T-helper 1 cell treated with Interleukin-12 subunit alpha and Interleukin-12 subunit beta and Interleukin-4 antibody, amounts not matched to agents 30 μg/mL and 1 μg/mL, for 36 hours (primary cell): ENCODE data around the gene NCOR1.
A peak's percentile ranks its signal among the peaks of the same experiment; 100 is the strongest.
"Not testable (repeated sequence)": the region's sequence is repeated elsewhere in the genome, so short reads cannot be mapped to it uniquely, and the experiment has no call there.

ENCODE experiments used
- H3K27ac Mint-ChIP-seq: one replicate; pipeline ENCODE4 v1.8.0; 2021; ENCODE audit warnings: mild to moderate bottlenecking, mixed read lengths
- H3K27me3 Mint-ChIP-seq: one replicate; pipeline ENCODE4 v1.8.0; 2021; ENCODE audit warnings: low read depth, mixed read lengths
- H3K36me3 Mint-ChIP-seq: one replicate; pipeline ENCODE4 v1.8.0; 2021; ENCODE audit warnings: low read depth, mixed read lengths
- H3K4me1 Mint-ChIP-seq: one replicate; pipeline ENCODE4 v1.8.0; 2021; ENCODE audit warnings: low read depth, mixed read lengths
- H3K4me3 Mint-ChIP-seq: one replicate; pipeline ENCODE4 v1.8.0; 2021; ENCODE audit warnings: mild to moderate bottlenecking, moderate library complexity, mixed read lengths
- H3K9me3 Mint-ChIP-seq: one replicate; pipeline ENCODE4 v1.8.0; 2021; ENCODE audit warnings: mixed read lengths

Gene NCOR1

GRCh38 chr17:16239931-16240330, 24.6 kb upstream of the NCOR1 start:
- peaks cover 6% of the 10 kb centered on the region for H3K4me1 Mint-ChIP-seq
- H3K27ac Mint-ChIP-seq = no peak overlapping the region
- no peaks in the 10 kb centered on the region for H3K27me3 Mint-ChIP-seq
- peaks cover 3% of the 10 kb centered on the region for H3K36me3 Mint-ChIP-seq
- H3K4me3 Mint-ChIP-seq = no peak overlapping the region
- H3K9me3 Mint-ChIP-seq = no peaks in the 10 kb centered on the region

- peaks cover 7% of the 10 kb centered on the region for H3K36me3 Mint-ChIP-seq
- H3K9me3 Mint-ChIP-seq = no peaks in the 10 kb centered on the region
- no peak overlapping the region for H3K27ac Mint-ChIP-seq
- peaks cover 16% of the 10 kb centered on the region for H3K4me1 Mint-ChIP-seq
- H3K4me3 Mint-ChIP-seq = no peak overlapping the region
- H3K27me3 Mint-ChIP-seq = no peaks in the 10 kb centered on the region
Measured at GRCh38 chr17:16232391-16232790, 17.1 kb upstream of the NCOR1 start.

DNA sequence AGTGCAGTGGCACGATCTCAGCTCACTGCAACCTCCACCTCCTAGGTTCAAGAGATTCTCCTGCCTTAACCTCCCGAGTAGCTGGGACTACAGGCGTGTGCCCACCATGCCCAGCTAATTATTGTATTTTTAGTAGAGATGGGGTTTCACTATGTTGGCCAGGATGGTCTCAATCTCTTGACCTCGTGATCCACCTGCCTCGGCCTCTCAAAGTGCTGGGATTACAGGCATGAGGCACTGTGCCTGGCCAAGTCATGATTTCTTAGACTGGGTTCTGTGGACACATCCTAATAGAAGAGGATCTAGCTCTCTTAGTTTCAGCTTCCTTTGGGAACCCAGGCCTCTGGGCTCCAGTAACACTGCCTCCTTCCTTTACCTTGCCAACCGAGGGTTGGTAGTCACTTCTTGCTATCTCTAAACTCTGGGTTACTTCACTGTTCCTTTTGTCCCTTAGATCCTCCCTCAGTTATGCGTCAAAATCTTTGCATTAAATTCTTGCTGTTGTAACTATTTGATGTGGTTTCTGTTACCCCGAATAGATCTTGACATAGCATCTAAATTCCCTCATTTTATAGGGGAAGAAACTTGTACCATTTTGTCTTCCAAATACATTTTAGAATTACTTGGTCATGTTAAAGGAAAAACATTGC, 14.7 kb upstream of the NCOR1 start:
- H3K36me3 Mint-ChIP-seq = not testable (repeated sequence)

GRCh38 chr17:16222406-16222805, 7.1 kb upstream of the NCOR1 start:
- no peak overlapping the region for H3K4me3 Mint-ChIP-seq

More for the DNA sequence above, 14.7 kb upstream of the NCOR1 start:
- not testable (repeated sequence) for H3K27me3 Mint-ChIP-seq, H3K9me3 Mint-ChIP-seq
- Mint-ChIP-seq H3K4me1 (peaks cover 16% of the 10 kb centered on the region), H3K27ac (peak overlapping the region; percentile 63), H3K4me3 (peak overlapping the region; percentile 43)

DNA sequence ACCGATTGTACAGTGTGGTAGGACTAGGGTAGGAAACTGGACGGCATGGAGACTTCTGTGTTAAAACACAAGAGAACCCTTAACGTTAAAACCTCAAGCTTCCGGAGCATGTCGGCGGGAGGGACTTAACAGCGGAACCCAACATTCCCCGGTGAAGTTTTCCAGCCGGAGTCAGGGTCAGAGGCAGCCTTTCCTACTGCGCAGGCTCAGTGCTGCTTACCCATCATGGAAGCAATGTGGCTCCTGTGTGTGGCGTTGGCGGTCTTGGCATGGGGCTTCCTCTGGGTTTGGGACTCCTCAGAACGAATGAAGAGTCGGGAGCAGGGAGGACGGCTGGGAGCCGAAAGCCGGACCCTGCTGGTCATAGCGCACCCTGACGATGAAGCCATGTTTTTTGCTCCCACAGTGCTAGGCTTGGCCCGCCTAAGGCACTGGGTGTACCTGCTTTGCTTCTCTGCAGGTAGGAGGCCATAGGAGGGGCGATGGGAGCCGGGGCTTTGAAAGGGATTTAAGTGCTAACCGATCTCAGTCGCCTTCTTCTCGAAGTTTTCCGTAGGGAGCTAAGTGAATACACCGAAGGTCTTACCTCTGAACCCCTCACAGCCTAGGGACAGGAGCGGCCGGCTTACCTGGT, 1.8 kb upstream of the NCOR1 start, which contains the start of gene PIGL:
PIGL (plus strand) TSS at position 209 of the 634 bp plus-strand sequence; CDS start at position 226, 17 bp downstream.
- no peaks in the 10 kb centered on the region for H3K9me3 Mint-ChIP-seq
- peaks cover 2% of the 10 kb centered on the region for H3K36me3 Mint-ChIP-seq
- peaks cover 32% of the 10 kb centered on the region for H3K4me1 Mint-ChIP-seq
- H3K4me3 Mint-ChIP-seq = peak within 1 kb of the TSS; percentile 97
- H3K27me3 Mint-ChIP-seq = no peaks in the 10 kb centered on the region
- peak within 1 kb of the TSS; percentile 91 for H3K27ac Mint-ChIP-seq

More at GRCh38 chr17:16222406-16222805, 7.1 kb upstream of the NCOR1 start:
- Mint-ChIP-seq H3K4me1 (peaks cover 8% of the 10 kb centered on the region), H3K9me3 (no peaks in the 10 kb centered on the region), H3K27me3 (no peaks in the 10 kb centered on the region), H3K36me3 (peaks cover 3% of the 10 kb centered on the region), H3K27ac (no peak overlapping the region)

- H3K4me1 Mint-ChIP-seq = peaks cover 33% of the 10 kb centered on the region
- H3K9me3 Mint-ChIP-seq, H3K36me3 Mint-ChIP-seq, H3K27me3 Mint-ChIP-seq: not testable (repeated sequence)
- peak overlapping the region; percentile 97 for H3K4me3 Mint-ChIP-seq
- peak overlapping the region; percentile 91 for H3K27ac Mint-ChIP-seq
Measured at GRCh38 chr17:16216341-16217001, 1.1 kb upstream of the NCOR1 start.

DNA sequence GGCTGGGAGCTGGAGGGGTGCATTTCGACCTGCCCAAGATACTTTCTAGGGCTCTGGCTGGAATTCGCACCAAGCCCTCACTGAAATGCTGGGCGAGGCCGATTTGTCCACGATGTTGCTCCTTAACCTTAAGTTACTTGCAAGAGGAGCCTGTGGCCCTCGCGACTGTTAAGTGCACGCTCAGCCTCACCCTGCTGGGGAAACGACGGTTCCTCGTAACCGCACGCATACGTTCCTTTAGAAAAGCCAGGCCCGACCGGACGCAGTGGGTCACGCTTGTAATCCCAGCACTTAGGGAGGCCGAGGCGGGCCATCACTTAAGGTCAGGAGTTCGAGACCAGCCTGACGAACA, 607 bp upstream of the NCOR1 start:
- peaks cover 2% of the 10 kb centered on the region for H3K36me3 Mint-ChIP-seq
- H3K4me1 Mint-ChIP-seq = peaks cover 33% of the 10 kb centered on the region
- H3K27ac Mint-ChIP-seq = peak overlapping the region; percentile 68
- H3K4me3 Mint-ChIP-seq = peak overlapping the region; percentile 97
- H3K9me3 Mint-ChIP-seq = no peaks in the 10 kb centered on the region
- no peaks in the 10 kb centered on the region for H3K27me3 Mint-ChIP-seq

DNA sequence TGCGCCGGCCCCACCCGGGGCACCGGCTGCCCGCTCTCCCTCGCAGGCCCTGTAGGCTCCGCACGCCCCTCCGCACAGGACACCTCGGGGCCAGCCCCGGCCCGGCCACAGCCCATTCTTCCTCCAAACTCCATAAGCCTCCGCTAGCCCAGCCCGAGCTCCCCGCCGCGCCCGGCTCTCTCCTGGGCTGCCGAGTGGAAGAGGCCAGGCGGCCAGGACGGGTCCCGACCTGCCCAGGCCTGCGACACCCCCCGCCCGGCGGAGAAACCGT, 397 bp downstream of the NCOR1 start:
- Mint-ChIP-seq H3K27me3 (no peaks in the 10 kb centered on the region), H3K27ac (peak overlapping the region; percentile 62), H3K9me3 (no peaks in the 10 kb centered on the region), H3K36me3 (peaks cover 2% of the 10 kb centered on the region), H3K4me1 (peaks cover 33% of the 10 kb centered on the region), H3K4me3 (peak overlapping the region; percentile 94)

GRCh38 chr17:16214190-16215001, 938 bp downstream of the NCOR1 start:
- no peaks in the 10 kb centered on the region for H3K9me3 Mint-ChIP-seq
- H3K36me3 Mint-ChIP-seq = peaks cover 2% of the 10 kb centered on the region
- H3K4me1 Mint-ChIP-seq = peaks cover 33% of the 10 kb centered on the region
- peak overlapping the region; percentile 94 for H3K4me3 Mint-ChIP-seq
- peak overlapping the region; percentile 62 for H3K27ac Mint-ChIP-seq
- H3K27me3 Mint-ChIP-seq = no peaks in the 10 kb centered on the region

GRCh38 chr17:16212793-16213192, 2.5 kb downstream of the NCOR1 start:
- H3K36me3 Mint-ChIP-seq = peaks cover 2% of the 10 kb centered on the region
- H3K9me3 Mint-ChIP-seq = no peaks in the 10 kb centered on the region
- no peaks in the 10 kb centered on the region for H3K27me3 Mint-ChIP-seq
- peaks cover 32% of the 10 kb centered on the region for H3K4me1 Mint-ChIP-seq
- H3K27ac Mint-ChIP-seq = no peak overlapping the region
- H3K4me3 Mint-ChIP-seq = no peak overlapping the region

GRCh38 chr17:16211590-16211989, 3.7 kb downstream of the NCOR1 start:
- H3K27ac Mint-ChIP-seq = no peak overlapping the region

GRCh38 chr17:16204763-16205162, 10.6 kb downstream of the NCOR1 start:
- not testable (repeated sequence) for H3K27me3 Mint-ChIP-seq, H3K9me3 Mint-ChIP-seq, H3K36me3 Mint-ChIP-seq, H3K27ac Mint-ChIP-seq, H3K4me3 Mint-ChIP-seq
- H3K4me1 Mint-ChIP-seq = peaks cover 22% of the 10 kb centered on the region

More at GRCh38 chr17:16211590-16211989, 3.7 kb downstream of the NCOR1 start:
- Mint-ChIP-seq H3K4me1 (peaks cover 28% of the 10 kb centered on the region), H3K4me3 (no peak overlapping the region), H3K27me3 (no peaks in the 10 kb centered on the region), H3K36me3 (peaks cover 2% of the 10 kb centered on the region), H3K9me3 (no peaks in the 10 kb centered on the region)

GRCh38 chr17:16202554-16203500, 12.5 kb downstream of the NCOR1 start:
- not testable (repeated sequence) for H3K4me3 Mint-ChIP-seq, H3K27ac Mint-ChIP-seq, H3K27me3 Mint-ChIP-seq, H3K36me3 Mint-ChIP-seq, H3K9me3 Mint-ChIP-seq
- H3K4me1 Mint-ChIP-seq = peaks cover 26% of the 10 kb centered on the region

DNA sequence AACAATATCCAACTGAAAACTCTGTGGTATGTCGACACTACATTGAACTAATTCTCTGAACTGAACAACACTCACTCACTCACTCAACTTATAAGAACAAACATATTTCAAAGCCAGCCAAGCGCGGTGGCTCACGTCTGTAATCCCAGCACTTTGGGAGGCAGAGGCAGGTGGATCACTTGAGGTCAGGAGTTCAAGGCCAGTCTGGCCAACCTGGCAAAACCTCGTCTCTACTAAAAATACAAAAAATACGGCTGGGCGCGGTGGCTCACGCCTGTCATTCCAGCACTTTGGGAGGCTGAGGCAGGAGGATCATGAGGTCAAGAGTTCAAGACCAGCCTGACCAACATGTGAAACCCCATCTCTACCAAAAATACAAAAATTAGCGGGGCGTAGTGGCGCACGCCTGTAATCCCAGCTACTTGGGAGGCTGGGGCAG, 13.6 kb downstream of the NCOR1 start:
- not testable (repeated sequence) for H3K4me3 Mint-ChIP-seq, H3K9me3 Mint-ChIP-seq, H3K27me3 Mint-ChIP-seq, H3K27ac Mint-ChIP-seq, H3K36me3 Mint-ChIP-seq
- peaks cover 23% of the 10 kb centered on the region for H3K4me1 Mint-ChIP-seq
